GM18508 (cell line): Measurements from ENCODE around the gene UQCC2.

Experiments
- ATAC-seq: cut with Tn5 transposase; IDR thresholded peaks from one replicate; pipeline ENCODE4 v1.9.1; 2021; ENCODE audit warnings: moderate number of reproducible peaks; ENCODE audit not compliant: insufficient read depth, unreplicated experiment

UQCC2 gene

DNA sequence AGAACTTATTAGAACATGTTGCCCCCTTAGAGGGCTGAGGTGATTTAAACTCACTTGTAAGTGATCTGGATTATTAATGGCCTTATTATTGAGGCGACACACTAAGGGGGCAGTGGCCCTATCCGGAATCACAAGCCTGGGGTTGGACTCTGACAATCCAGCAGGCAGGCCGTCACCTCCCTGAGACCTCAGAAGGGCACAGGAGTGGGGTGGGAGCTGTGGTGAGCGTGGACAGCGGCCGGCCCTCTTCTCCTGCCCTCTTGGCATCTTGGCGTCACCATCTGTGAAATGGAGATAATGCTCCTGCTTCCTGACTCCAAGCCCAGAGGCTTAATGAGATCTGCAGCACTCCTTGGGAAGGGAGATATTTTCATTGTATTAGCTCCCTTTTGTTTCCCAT lies 15.6 kb upstream of the UQCC2 start:
- no peak for ATAC-seq

DNA sequence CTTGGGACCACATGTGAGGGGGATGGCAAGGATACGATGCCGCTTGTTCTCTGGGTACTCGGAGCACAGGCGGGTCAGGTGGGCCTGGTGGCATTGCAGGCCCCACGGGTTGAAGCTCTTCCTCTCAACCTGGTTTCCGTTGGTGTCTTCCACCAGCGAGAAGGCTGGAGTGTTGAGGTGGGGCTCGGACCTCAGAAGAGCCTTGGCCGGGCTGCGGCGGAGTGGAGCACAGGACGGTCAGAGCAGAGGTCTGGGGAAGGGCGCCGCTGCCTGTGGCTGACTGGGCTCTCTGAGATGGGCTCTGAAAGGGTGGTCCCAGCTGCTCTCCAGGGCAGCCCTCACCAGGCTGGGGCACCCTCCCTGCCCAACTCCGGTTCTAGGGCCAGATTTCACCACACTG lies 15.2 kb upstream of the UQCC2 start:
- ATAC-seq = no peak

DNA sequence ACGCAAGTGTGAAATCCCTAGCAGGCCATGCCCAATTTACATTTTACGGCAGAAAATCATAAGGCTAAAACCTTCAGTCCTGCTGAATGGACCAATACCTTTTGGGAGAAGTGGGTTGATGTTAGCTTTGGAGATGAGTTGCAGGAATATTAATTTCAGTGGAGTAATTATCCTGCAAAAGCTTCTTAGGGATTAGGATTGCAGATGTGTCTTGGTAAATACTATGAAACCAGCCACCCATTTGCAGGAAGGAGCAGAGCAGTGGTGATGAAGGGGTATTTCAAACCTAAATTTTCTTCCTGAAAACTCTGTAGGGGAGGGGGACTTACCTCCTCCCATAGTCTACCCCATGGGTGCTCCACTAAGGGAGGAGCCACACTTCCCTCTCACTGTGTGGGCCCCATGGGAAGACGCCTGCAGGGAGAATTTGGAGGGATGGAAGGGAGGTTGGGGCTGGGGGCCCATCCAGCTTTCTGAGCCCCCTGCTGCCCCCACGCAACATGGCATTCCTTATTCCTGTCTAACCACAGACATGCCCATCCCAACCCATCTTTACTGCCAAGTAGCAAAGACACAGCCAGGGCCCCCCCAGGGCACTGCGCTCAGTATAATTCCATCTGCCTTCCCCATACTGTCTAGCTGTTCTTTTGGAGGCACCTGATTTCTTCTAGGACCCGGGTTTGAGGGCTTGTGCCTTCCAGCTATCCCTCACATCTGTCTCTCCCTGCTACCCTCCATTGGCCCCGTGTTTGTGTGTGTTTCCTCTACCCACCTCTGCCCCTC lies 14.6 kb upstream of the UQCC2 start:
- ATAC-seq = no peak

DNA sequence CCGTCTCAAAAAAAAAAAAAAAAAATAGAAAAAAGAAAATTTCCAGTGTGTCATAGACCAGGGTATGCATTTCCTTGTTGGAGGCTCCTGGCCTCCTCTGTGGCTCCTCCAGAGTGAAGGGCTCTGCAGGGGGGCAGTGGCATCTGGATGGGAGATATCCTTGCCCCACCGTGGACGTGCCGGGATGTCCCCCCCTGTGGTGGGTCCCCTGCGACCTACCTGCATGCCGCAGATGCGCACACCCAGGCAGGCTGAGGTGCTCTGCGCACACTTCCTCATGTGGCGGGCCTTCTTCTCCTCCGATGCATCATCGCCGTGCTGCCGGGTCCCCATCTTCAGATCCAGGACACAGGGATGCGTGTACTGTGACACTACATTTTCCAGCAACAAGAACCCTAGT lies 13.7 kb upstream of the UQCC2 start:
- no peak for ATAC-seq

DNA sequence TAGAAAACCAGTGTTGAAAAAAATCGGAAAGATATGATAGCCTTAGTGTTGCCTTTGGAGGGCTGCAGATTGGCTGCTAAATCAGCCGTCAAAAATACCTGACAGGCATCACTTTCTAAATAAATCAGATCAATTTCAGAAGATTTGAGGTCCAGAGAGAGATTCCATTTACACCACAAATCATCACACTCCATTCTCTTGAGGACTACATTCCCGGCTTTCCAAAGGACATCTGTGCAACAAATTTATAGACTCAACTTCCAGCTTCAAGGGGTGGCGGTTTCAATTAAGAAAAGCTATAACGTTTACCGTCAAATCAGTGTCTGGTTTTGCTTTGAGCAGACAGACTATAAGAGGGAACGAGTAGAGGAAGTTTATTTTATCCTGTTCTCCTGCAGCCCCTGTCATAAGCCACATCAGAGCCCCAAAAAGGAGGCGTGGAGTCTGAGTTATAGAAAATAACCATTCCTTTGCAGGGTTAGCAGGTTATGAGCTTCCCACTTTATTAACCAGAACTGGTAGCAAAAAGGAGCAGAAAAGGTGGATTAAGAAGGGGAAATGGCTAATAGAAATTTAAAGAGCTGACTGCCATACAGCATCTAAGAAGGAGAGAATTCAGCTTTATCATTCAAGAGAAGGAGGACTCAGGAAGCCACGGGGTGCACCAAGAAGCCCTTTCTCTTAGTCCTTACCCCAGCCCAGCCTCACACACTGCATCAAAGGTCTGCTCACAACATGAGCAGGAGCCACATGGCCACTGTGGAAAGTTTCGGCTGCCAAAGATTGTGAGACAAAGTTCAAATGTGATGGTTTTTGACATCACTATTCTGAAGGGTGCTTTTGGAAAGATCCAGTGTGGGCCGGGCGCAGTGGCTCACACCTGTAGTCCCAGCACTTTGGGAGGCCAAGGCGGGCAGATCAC lies 12.9 kb upstream of the UQCC2 start:
- no peak for ATAC-seq

DNA sequence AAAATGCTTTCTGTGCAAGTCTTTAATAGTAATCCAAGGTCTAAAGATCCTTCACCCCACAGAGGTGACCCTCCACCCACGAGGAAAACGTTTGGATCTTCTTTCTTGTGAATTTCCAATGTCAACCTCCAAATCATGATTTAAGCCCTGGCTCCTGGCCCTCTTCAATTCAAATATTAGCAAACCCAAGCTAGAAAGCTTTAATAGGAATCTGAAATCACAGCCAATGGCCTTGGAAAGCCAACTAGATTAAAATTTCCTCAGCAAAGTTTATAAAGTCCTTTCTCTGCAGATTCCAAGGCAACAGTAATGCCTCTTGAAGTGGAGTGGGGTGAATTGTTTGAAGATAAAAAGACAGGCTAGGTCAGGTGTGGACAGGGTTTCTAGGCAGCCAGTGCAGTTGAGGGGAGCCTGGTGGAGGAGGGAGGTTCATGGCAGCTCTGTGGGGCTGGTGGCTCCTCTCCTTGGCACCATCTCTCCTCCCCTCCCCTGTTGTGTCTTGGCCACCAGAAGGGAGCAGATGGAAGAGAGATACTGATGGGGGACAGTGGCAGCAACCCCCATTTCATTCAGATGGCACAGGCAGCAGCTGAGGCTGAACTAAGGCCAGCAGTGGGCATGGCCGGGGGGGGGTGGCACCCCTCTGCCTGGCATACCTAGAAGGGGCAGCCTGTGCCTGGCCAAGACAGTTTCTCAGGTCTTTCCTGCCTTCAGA lies 12.0 kb upstream of the UQCC2 start:
- no peak for ATAC-seq

DNA sequence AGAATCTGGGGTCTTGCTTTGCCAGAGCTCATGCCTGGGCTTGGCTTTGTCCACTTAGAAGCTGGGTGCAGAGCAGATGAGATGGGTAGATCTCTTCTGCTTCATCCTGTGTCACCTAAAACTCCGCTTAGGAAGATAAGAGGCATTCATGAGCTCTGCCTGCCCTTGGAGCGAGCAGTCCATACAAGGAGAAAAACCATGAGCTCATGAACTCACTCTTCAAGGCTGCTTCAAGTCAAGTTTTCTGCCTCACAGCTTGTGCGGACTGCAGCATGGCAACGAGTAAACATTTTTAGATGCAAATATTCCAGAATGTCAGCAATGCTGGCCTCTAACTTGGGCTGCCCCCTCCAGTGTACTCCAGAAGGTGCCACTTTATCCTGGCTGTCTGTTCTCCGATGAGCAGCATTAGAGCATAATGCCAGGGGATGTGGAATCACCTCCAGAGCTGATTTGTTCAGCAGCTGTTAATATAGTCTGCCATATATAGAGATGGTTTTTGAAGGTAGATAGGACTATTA lies 10.7 kb upstream of the UQCC2 start:
- ATAC-seq = no peak

DNA sequence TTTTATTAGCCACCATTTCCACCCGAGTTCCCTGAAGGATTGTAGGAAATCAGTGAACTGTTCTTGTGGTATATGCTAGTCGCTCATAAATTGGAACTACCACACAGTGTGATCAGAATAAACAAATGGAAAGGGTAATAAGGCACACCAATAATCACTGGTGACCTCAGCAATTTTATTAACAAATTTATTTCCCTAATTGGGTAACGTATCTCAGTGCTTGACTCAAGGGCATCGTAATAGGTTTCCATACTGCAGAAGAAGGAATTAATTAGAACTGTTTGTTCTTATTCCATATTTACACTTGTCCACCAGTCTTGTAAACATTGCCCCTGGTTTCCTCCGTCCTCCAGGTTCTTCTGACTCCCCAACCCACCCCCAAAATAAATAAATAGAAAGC lies 10.0 kb upstream of the UQCC2 start:
- ATAC-seq = no peak

DNA sequence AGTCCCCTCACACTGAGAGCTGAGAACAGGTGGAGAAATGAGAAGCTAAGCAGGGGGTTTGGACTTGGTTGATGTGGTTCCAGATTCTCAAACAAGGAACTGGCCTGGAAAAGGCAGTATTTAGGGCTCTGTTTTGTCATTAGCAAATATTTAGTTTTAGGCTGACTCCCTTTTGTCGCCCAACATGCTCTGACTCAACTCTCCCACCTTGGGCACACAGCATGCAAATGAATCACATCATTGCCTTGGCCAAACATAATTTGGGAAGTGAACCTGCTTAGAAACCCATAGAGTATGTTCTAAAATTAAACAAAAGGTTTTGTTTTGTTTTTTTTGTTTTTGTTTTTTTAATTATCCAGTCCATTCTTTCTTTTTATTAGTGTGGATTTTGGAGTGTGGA lies 9.5 kb upstream of the UQCC2 start:
- ATAC-seq = no peak

DNA sequence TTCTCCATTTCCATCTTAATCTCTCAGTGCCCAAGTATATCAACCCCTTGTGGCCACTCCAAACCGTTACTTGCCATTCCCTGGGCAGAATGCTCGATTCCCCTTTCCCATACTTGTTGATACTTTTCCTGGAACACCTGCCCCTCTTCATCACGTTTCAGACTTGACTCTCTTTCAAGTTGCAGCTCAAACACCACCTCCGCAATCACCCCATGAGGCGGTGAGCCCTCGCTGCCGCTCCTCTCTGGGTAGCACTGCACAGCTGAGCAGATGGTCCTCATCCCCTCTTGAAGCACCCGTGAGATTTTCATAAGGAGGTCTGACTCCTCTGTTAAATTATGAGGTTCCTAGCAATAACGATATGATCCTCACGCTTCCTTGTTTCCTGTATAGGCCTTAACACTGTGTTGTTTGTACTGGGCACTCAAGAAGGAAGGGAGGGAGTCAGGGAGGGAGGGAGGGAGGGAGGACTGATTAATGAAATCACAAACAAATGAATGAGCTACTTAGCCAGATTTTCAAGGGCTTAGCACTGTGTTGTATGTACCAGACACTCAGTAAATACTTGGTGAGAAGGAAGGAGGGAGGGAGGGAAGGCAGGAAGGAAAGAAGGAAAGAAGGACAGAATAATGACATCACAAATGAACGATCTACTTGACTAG lies 8.0 kb upstream of the UQCC2 start:
- no peak for ATAC-seq

DNA sequence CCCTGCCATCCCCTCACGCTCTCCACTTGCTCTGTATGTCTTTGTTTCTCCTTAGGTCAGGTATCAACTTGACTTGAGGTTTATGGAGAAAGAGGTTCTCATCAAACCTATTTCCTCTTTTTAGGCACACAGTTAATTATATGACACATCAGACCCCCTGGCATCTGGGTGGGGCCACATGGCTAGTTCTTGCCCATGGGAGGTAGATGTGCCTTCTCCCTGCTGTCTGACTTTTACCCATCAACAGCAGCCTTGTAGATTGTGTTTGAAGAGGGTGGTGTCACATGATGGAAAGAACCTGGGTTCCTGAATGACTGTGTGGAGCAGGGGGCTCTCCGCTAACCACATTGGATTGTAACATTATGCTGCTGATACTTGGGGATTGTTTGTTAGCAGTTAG lies 7.2 kb upstream of the UQCC2 start:
- ATAC-seq = no peak

DNA sequence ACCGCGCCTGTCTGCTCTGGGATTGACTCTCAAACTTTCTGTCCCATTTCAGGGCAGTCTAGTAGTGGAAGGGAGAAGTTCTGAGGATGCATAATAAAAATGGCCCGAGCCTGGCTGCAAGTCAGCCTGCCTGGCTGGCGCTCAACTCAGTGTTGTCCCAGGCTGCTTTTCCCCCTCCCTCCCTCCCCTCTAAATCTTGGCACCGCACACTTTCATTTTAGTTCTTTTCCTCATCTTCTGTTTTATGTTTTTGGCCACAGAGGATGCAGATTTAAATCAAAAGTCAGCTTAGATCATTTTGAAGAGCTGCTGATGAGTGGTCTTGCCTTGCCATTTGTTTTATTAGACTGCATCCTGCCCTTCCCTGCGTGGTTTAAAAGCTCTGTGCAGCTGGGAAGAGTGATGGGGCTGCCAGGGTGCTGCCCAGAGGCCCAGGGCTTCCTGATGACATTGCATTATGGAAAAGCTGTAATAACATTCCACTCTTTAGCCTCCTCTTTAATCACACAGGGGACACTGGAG lies 6.5 kb upstream of the UQCC2 start:
- no peak for ATAC-seq

DNA sequence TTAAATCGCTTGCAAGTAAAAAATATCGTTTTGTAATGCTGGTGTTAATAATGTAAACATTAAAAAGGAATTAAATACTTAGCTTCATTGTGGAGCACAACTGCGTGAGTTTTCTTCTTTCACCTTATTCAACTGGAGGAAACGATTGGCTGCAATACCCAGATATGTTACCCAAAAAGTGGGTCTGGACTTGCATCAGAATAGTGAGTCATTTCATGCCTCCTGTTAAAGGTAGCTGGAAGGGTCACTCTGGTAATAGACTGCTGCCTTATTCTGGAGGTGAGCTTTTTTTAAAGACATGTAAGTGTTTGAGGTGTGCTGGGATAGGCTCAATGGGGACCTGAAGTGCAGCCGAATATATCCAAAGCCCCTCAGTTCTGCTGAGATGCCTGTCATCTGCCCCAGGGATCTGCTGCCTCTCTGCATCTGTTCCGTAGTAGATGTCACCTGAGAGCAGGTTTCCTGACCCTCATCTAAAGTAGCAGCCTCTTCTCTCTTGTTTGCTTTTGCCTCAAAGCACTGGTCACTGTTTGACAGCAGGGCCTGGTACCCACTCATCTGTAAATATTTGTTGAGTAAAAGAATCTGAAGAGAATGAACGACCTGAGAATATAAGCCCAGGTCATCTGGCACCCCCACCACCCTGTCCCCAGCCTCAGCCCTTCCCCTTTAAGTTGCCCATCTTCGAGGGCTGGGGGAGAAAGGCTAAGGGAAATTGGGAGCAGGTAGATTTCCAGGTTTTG lies 5.6 kb upstream of the UQCC2 start:
- ATAC-seq = no peak

DNA sequence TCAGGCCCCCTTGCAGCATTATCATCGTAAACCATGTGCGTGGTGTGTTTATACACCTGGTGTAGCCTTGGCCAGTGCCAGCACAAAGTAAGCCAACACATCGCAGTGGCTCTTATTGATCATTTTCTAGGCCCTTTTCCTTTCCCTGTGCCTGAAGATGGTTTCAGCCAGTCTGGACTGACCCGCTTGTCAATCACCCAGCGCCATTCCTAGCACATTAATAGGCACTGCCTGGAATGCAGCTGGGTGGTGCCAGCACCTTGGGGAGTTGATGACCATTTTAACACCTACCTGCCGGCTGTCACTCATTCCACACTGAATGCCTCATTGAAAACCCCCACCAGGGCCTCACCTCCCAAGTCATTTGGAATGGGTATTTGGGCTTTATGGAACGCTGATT lies 4.9 kb upstream of the UQCC2 start:
- no peak for ATAC-seq

DNA sequence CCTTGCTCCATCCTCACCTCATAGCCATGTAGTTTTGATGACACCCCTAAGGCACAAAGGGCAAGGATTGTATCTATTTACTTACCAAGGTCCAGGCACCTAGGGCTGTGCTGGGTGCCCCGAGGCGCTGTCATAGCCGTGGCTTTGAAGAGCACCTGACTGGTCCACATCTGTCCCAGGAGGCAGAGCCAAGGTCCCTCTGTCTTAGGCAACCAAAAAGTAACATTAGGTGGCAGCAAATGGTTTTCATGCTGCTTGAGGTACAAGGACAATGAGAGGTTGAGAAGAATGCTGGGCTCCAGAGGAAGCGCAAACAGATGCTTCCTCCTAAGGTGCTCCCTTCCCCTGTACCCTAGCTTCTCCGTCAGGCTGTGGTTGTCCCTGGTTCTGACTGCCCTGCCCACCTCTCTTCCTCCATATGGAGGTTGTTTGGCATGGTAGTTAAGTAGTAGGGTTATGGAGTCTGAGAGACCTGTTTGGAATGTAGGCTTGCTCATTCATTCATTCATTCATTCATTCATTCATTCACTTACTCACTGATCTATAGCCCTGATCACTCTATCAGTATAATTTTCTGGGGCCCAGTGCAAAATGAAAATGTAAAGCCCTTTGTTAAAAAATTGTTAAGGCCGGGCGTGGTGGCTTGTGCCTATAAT lies 3.0 kb upstream of the UQCC2 start:
- no peak for ATAC-seq

DNA sequence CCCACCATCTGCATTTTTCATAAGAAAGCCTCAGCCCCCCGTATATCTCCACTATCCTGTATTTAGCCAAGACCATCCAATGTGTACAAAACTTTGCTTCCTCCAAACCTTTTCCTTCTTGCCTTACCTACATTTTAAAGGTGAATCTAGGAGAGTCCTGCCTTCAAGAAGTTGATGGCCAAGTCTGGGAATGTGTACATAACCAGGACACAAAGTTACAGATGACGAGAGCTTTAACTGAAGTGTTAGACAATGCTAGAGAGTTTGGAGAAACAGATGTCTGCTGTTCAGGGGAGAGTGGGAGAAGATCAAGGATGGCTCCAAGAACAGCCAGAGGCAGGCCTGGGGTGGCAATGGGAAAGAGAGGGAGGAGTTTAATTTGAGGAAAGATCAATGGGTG lies 2.3 kb upstream of the UQCC2 start:
- no peak for ATAC-seq

DNA sequence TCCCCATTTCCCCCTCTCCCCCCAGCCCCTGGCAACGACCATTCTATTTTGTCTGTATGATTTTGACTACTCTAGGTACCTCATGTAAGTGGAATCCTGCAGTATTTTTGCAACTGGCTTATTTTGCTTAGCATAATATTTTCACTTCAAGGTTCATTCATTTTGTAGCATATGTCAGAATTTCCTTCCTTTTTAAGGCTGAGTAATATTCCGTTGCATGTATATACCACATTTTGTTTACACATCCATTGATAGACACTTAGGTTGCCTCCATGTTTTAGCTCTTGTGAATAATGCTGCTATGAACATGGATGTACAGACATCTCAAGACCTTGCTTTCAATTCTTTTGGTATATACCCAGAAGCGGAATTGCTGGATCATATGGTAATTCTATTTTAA lies 1.4 kb upstream of the UQCC2 start:
- no peak for ATAC-seq

DNA sequence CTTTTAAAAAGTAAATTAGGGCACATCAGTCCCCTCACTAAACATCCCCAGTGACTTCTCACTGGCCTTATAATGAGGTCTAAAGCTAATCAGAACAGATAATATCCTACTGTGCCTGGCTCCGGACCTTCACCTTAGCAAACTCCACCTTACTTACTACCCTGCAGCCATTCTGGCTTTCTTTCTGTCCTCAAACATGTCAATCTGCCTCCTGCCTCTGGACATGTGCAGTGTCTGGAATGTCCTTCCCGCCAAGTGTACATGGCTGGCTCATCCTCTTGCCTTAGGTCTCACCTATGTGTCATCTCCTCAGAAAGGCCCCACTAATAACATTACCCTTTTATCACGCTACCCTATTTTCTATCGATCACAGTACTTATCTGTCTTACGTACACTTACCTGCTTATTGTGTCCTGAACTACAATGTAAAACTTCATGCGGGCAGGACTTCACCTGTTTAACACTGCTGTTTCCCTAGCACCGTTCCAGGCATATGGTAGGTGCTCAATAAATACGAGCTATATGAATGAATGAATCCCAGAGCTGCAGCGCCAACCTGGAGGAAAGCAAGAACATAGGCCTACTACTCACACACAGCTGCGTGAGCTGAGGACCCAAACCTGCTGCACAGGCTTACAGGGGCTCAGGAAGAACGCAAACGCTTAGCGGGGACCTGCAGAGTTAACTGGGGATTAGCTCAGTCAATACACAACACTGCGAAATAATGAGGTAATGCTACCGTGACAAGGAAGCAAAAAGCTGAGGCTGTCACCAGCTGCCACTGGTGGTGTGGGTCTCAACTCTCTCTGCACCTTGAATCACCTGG lies 991 bp downstream of the UQCC2 start:
- ATAC-seq = no peak
